Esophagus squamous epithelium (tissue), 5 donors: Measurements from ENCODE around the gene WWC1. TPM values are rescaled to one million over a fixed set of nuclear protein-coding genes. Genes with fewer than 3 reads are reported as not detected.

Source experiments
- DNase-seq: peaks from one replicate; lab custom pipeline; 2025; lab: John Stamatoyannopoulos, UW
- H3K27ac ChIP-seq, 4 donors: fragments of 200-600 bp; sonication (generic); one replicate each; pipeline ENCODE4 v1.5.1; 2016 to 2019; ENCODE audit warnings: mild to moderate bottlenecking in 1 of 4
- H3K27me3 ChIP-seq, 4 donors: fragments of 200-600 bp; sonication (generic); 1 replicate in 3 of 4; 2 replicates in 1 of 4; pipeline versions ENCODE4 v1.5.1 to v1.6.0; 2017 to 2021; ENCODE audit warnings: antibody characterized with exemption in 1 of 4
- H3K36me3 ChIP-seq, 3 donors: fragments of 200-600 bp; sonication (generic); one replicate each; pipeline ENCODE4 v1.5.1; 2016 to 2019
- H3K4me1 ChIP-seq, 3 donors: fragments of 200-600 bp; sonication (generic); one replicate each; pipeline ENCODE4 v1.5.1; 2017 to 2019
- H3K4me3 ChIP-seq, 4 donors: fragments of 200-600 bp; sonication (generic); 1 replicate in 3 of 4; 2 replicates in 1 of 4; pipeline ENCODE4 v1.5.1; 2016 to 2019; ENCODE audit warnings: mild to moderate bottlenecking in 2 of 4, moderate library complexity in 1 of 4
- H3K9me3 ChIP-seq, 3 donors: fragments of 200-600 bp; sonication (generic); one replicate each; pipeline ENCODE4 v1.5.1; 2016 to 2019
- CTCF ChIP-seq, 6 experiments: fragments of 450-650 bp in 4 of 6; fragments of 200-600 bp in 2 of 6; sonication (generic) in 2 of 6; IDR thresholded peaks; one replicate each; pipeline ENCODE4 v1.5.1; 2016 to 2019; ENCODE audit warnings: antibody characterized with exemption in 6 of 6, mild to moderate bottlenecking in 4 of 6, moderate library complexity in 4 of 6
- POLR2A ChIP-seq, 4 donors: fragments of 450-650 bp; IDR thresholded peaks; one replicate each; pipeline ENCODE4 v1.6.1; 2017; ENCODE audit warnings: antibody characterized with exemption in 4 of 4, mild to moderate bottlenecking in 4 of 4, moderate library complexity in 3 of 4
- WGBS, 2 donors: methylation state at CpG; one replicate each; pipeline ENCODE4 v1.1.5; 2018; 5-methylcytosine and 5-hydroxymethylcytosine counted together
- intact Hi-C: fragments of 100-400 bp; cut with DNase I; formaldehyde crosslinking; loops from one replicate; pipeline ENCODE4 v1.15.0; 2022
- total RNA-seq, 4 donors: library from RNA; depleted of rRNA; stranded (reverse); fragments of >200 nt; gene quantifications; one replicate each; pipeline ENCODE4 v1.1.0, GENCODE V29; 2016
- donor health status: DM: yes; HTN: yes; CAD: no.

The WWC1 gene
- total RNA-seq, 4 donors from 2014 or later, result 14.4 to 25.0 (median 16.1) TPM

GRCh38 chr5:168423971-168424370 is 132.5 kb downstream of the WWC1 start:
- intact Hi-C loops, result no loop called here

GRCh38 chr5:168424594-168425323 is 133.3 kb downstream of the WWC1 start:
- H3K27ac ChIP-seq, result no peak overlapping the region
- no peak for DNase-seq
- H3K36me3 ChIP-seq, result peaks cover 0 to 32% (median 0%) of the 10 kb centered on the region in 3 donors
- H3K27me3 ChIP-seq, result no peaks in the 10 kb centered on the region
- TF ChIP-seq POLR2A (IDR thresholded peaks at IDR 0.05) (no peak), CTCF (IDR thresholded peaks at IDR 0.05) (no peak)
- H3K4me3 ChIP-seq, result no peak overlapping the region
- no peaks in the 10 kb centered on the region for H3K4me1 ChIP-seq
- intact Hi-C loops, result no loop called here
- 59 to 88% methylated on average over 3 of the region's 3 CpGs for WGBS, 2 donors
- no peaks in the 10 kb centered on the region for H3K9me3 ChIP-seq

More at GRCh38 chr5:168423971-168424370, 132.5 kb downstream of the WWC1 start:
- WGBS, 2 donors, result 56 to 70% methylated on average over 1 to 2 of the region's 4 CpGs
- DNase-seq, result no peak
- no peaks in the 10 kb centered on the region for H3K4me1 ChIP-seq
- no peaks in the 10 kb centered on the region for H3K9me3 ChIP-seq
- TF ChIP-seq POLR2A (IDR thresholded peaks at IDR 0.05) (no peak), CTCF (IDR thresholded peaks at IDR 0.05) (no peak)
- H3K4me3 ChIP-seq, result no peak overlapping the region
- peaks cover 0 to 25% (median 0%) of the 10 kb centered on the region in 3 donors for H3K36me3 ChIP-seq
- H3K27ac ChIP-seq, result no peak overlapping the region
- no peaks in the 10 kb centered on the region for H3K27me3 ChIP-seq

- TF ChIP-seq POLR2A (IDR thresholded peaks at IDR 0.05) (no peak), CTCF (IDR thresholded peaks at IDR 0.05) (no peak)
- H3K9me3 ChIP-seq, result no peaks in the 10 kb centered on the region
- no peak overlapping the region for H3K4me3 ChIP-seq
- H3K27ac ChIP-seq, result no peak overlapping the region
- H3K4me1 ChIP-seq, result no peaks in the 10 kb centered on the region
- H3K36me3 ChIP-seq, result peaks cover 0 to 46% (median 0%) of the 10 kb centered on the region in 3 donors
- WGBS, 2 donors, result 90 to 91% methylated on average over 6 to 11 of the region's 17 CpGs
- no peak for DNase-seq
- intact Hi-C loops, result no loop called here
- no peaks in the 10 kb centered on the region for H3K27me3 ChIP-seq
Measured at GRCh38 chr5:168426007-168426863, 134.8 kb downstream of the WWC1 start.

- WGBS, 2 donors, result 85 to 91% methylated on average over 3 to 4 of the region's 5 CpGs
- no peak for DNase-seq
- H3K27me3 ChIP-seq, result no peaks in the 10 kb centered on the region
- no peak for TF ChIP-seq CTCF (IDR thresholded peaks at IDR 0.05)
- no peak for TF ChIP-seq POLR2A (IDR thresholded peaks at IDR 0.05)
- no peaks in the 10 kb centered on the region for H3K9me3 ChIP-seq
- intact Hi-C loops, result no loop called here
- H3K4me1 ChIP-seq, result no peaks in the 10 kb centered on the region
- H3K27ac ChIP-seq, result no peak overlapping the region
- H3K4me3 ChIP-seq, result no peak overlapping the region
- H3K36me3 ChIP-seq, result peaks cover 0 to 51% (median 0%) of the 10 kb centered on the region in 3 donors
Measured at GRCh38 chr5:168426864-168427172, 135.4 kb downstream of the WWC1 start.

- H3K4me1 ChIP-seq, result no peaks in the 10 kb centered on the region
- H3K4me3 ChIP-seq, result no peak overlapping the region
- TF ChIP-seq CTCF (IDR thresholded peaks at IDR 0.05), result no peak
- no peak for TF ChIP-seq POLR2A (IDR thresholded peaks at IDR 0.05)
- DNase-seq, result no peak
- intact Hi-C loops, result no loop called here
- H3K27ac ChIP-seq, result no peak overlapping the region
- H3K27me3 ChIP-seq, result no peaks in the 10 kb centered on the region
- no peaks in the 10 kb centered on the region for H3K9me3 ChIP-seq
- 89% methylated on average over 3 to 4 of the region's 4 CpGs for WGBS, 2 donors
- peaks cover 0 to 53% (median 0%) of the 10 kb centered on the region in 3 donors for H3K36me3 ChIP-seq
Measured at GRCh38 chr5:168427224-168427623, 135.8 kb downstream of the WWC1 start.
